SK-N-SH (cell line): Measurements from ENCODE around the gene EPHB2. TPM values are rescaled to one million over a fixed set of nuclear protein-coding genes. Genes with fewer than 3 reads are reported as not detected.

Source experiments
- CTCF ChIA-PET: fragments of 300-600, 350-600 bp; formaldehyde crosslinking; extraction: SDS; loops from one replicate; lab custom pipeline; 2021; lab: Yijun Ruan, JAX
- POLR2A ChIA-PET: fragments of 350-600 bp; sonication (Branson Sonifier 250); formaldehyde crosslinking; extraction: SDS; loops from one replicate; lab custom pipeline; 2020; ENCODE audit warnings: antibody characterized with exemption, inconsistent platforms; lab: Yijun Ruan, JAX
- DNase-seq: peaks from one replicate; pipeline ENCODE4 v3.0.0; 2012
- H2AFZ ChIP-seq: fragments of 200-600 bp; sonication (generic); 2 replicates; pipeline ENCODE4 v1.8.1; 2016; ENCODE audit warnings: antibody characterized with exemption, mild to moderate bottlenecking, low read depth
- H3F3A ChIP-seq: fragments of 200-600 bp; sonication (generic); replicated peaks from 2 replicates; pipeline ENCODE3; 2016; ENCODE audit warnings: antibody characterized with exemption, mild to moderate bottlenecking; ENCODE audit not compliant: insufficient read depth
- H3K27ac ChIP-seq, 2 experiments: fragments of 200-500 bp in 1 of 2; fragments of 200-600 bp in 1 of 2; sonication (Bioruptor generic) in 1 of 2; sonication (generic), shearing (Covaris generic) in 1 of 2; 2 replicates each; pipeline versions ENCODE4 v1.5.1 to v1.6.1; 2014 to 2016; ENCODE audit warnings: low read depth in 2 of 2, inconsistent platforms in 1 of 2, low read length in 1 of 2, mild to moderate bottlenecking in 1 of 2, mixed read lengths in 1 of 2
- H3K27me3 ChIP-seq: fragments of 200-600 bp; sonication (generic), shearing (Covaris generic); 2 replicates; pipeline ENCODE4 v1.6.1; 2016; ENCODE audit warnings: mixed run types; ENCODE audit not compliant: insufficient read depth
- H3K36me3 ChIP-seq, 2 experiments: fragments of 200-500 bp in 1 of 2; fragments of 200-600 bp in 1 of 2; sonication (Bioruptor generic) in 1 of 2; sonication (generic) in 1 of 2; replicated peaks in 1 of 2; 2 replicates each; pipeline versions ENCODE3 to v1.5.1; 2014 to 2016; ENCODE audit warnings: low read length in 1 of 2, mild to moderate bottlenecking in 1 of 2; ENCODE audit not compliant: insufficient read depth in 2 of 2, control insufficient read depth in 1 of 2
- H3K4me1 ChIP-seq, 2 experiments: fragments of 200-500 bp in 1 of 2; fragments of 200-600 bp in 1 of 2; sonication (Bioruptor generic) in 1 of 2; sonication (generic), shearing (Covaris generic) in 1 of 2; 2 replicates each; pipeline versions ENCODE4 v1.5.1 to v1.6.1; 2014 to 2016; ENCODE audit warnings: low read depth in 1 of 2, low read length in 1 of 2, mixed run types in 1 of 2; ENCODE audit not compliant: insufficient read depth in 2 of 2, control insufficient read depth in 1 of 2
- H3K4me2 ChIP-seq: fragments of 200-600 bp; sonication (generic), shearing (Covaris generic); 2 replicates; pipeline ENCODE4 v1.6.1; 2017; ENCODE audit warnings: mixed run types
- H3K4me3 ChIP-seq, 2 experiments: fragments of 200-500 bp in 1 of 2; fragments of 200-600 bp in 1 of 2; sonication (Bioruptor generic) in 1 of 2; sonication (generic), shearing (Covaris generic) in 1 of 2; 2 replicates each; pipeline versions ENCODE4 v1.5.1 to v1.8.1; 2014 to 2016; ENCODE audit warnings: low read depth in 2 of 2, inconsistent platforms in 1 of 2, low read length in 1 of 2, mild to moderate bottlenecking in 1 of 2, mixed read lengths in 1 of 2, moderate library complexity in 1 of 2
- H3K79me2 ChIP-seq: fragments of 200-600 bp; sonication (generic); 2 replicates; pipeline ENCODE4 v1.8.1; 2017; ENCODE audit warnings: mild to moderate bottlenecking; ENCODE audit not compliant: insufficient read depth
- H3K9ac ChIP-seq: fragments of 200-600 bp; sonication (generic); 2 replicates; pipeline ENCODE4 v1.6.1; 2017; ENCODE audit warnings: mixed run types
- H3K9me2 ChIP-seq: fragments of 200-600 bp; sonication (generic); 2 replicates; pipeline ENCODE4 v1.6.1; 2017; ENCODE audit warnings: mixed run types
- H3K9me3 ChIP-seq: fragments of 200-600 bp; sonication (generic); 2 replicates; pipeline ENCODE4 v1.6.1; 2017; ENCODE audit warnings: mixed run types, mild to moderate bottlenecking, moderate library complexity
- H4K20me1 ChIP-seq: fragments of 200-600 bp; sonication (generic); 2 replicates; pipeline ENCODE4 v1.6.1; 2017; ENCODE audit warnings: mild to moderate bottlenecking, mixed run types; ENCODE audit not compliant: insufficient read depth
- CHD2 ChIP-seq: fragments of 150-350 bp; IDR thresholded peaks from 2 replicates; pipeline ENCODE4 v1.6.1; 2018; ENCODE audit warnings: low read length; ENCODE audit not compliant: partially characterized antibody
- EP300 ChIP-seq, 2 experiments: IDR thresholded peaks; 2 replicates each; pipeline versions ENCODE4 v1.4.0 to v1.6.1; 2012; ENCODE audit warnings: borderline replicate concordance in 1 of 2, low read depth in 1 of 2, low read length in 1 of 2
- GABPA ChIP-seq: IDR thresholded peaks from 2 replicates; pipeline ENCODE4 v1.4.0; 2012; ENCODE audit warnings: low read depth, mild to moderate bottlenecking
- GATA2 ChIP-seq: sonication (generic); formaldehyde crosslinking; IDR thresholded peaks from 2 replicates; pipeline ENCODE4 v1.5.0; 2020; ENCODE audit warnings: mild to moderate bottlenecking, missing genetic modification reagents
- IRF3 ChIP-seq: fragments of 150-350 bp; IDR thresholded peaks from 2 replicates; pipeline ENCODE4 v1.6.1; 2016; ENCODE audit warnings: mild to moderate bottlenecking, low read depth, low read length
- JUND ChIP-seq: IDR thresholded peaks from 2 replicates; pipeline ENCODE4 v1.4.0; 2012
- MXI1 ChIP-seq: IDR thresholded peaks from 2 replicates; pipeline ENCODE4 v1.6.1; 2012; ENCODE audit warnings: mild to moderate bottlenecking, low read depth, low read length, improper control_type of control experiment
- NFIC ChIP-seq: IDR thresholded peaks from 2 replicates; pipeline ENCODE4 v1.4.0; 2012; ENCODE audit warnings: borderline replicate concordance
- POLR2AphosphoS5 ChIP-seq: IDR thresholded peaks from 2 replicates; pipeline ENCODE4 v1.6.1; 2012; ENCODE audit warnings: low read depth, low read length
- RAD21 ChIP-seq: IDR thresholded peaks from 2 replicates; pipeline ENCODE4 v1.6.1; 2012; ENCODE audit warnings: mild to moderate bottlenecking, low read length
- RCOR1 ChIP-seq: fragments of 150-350 bp; IDR thresholded peaks from 2 replicates; pipeline ENCODE4 v1.6.1; 2017; ENCODE audit warnings: antibody characterized with exemption, low read length
- RFX5 ChIP-seq: IDR thresholded peaks from 2 replicates; pipeline ENCODE4 v1.6.1; 2012; ENCODE audit warnings: mild to moderate bottlenecking, improper control_type of control experiment, low read length
- RXRA ChIP-seq: IDR thresholded peaks from 2 replicates; pipeline ENCODE4 v1.4.0; 2012; ENCODE audit warnings: low read depth, mild to moderate bottlenecking, borderline replicate concordance
- SIN3A ChIP-seq: IDR thresholded peaks from 2 replicates; pipeline ENCODE4 v1.6.1; 2012; ENCODE audit warnings: low read depth, mild to moderate bottlenecking, low read length, moderate library complexity, borderline replicate concordance
- TCF12 ChIP-seq: IDR thresholded peaks from 2 replicates; pipeline ENCODE4 v1.4.0; 2012
- WGBS: methylation state at CpG from one replicate; pipeline ENCODE4 v1.1.6; 2017; ENCODE audit warnings: low lambda C conversion rate; 5-methylcytosine and 5-hydroxymethylcytosine counted together
- polyA plus RNA-seq, 3 experiments: library from polyadenylated mRNA; depleted of rRNA; stranded (reverse); fragments of >200 nt; gene quantifications; 2 replicates each; pipeline ENCODE4 v1.2.3, GENCODE V29; 2012
- TF ChIP-seq, protein P1 (sequence below): IDR thresholded peaks from 2 replicates; pipeline ENCODE4 v1.4.0; 2012; ENCODE audit warnings: low read depth
- TF ChIP-seq, protein P2 (sequence below): IDR thresholded peaks from 2 replicates; pipeline ENCODE4 v1.4.0; 2012; ENCODE audit warnings: low read depth, borderline replicate concordance
- TF ChIP-seq, protein P3 (sequence below): IDR thresholded peaks from 2 replicates; pipeline ENCODE4; 2012

Gene EPHB2
- polyA plus RNA-seq, 1 of the 3 experiments (the other 2 are of a cell fraction): 25.2 TPM

DNA sequence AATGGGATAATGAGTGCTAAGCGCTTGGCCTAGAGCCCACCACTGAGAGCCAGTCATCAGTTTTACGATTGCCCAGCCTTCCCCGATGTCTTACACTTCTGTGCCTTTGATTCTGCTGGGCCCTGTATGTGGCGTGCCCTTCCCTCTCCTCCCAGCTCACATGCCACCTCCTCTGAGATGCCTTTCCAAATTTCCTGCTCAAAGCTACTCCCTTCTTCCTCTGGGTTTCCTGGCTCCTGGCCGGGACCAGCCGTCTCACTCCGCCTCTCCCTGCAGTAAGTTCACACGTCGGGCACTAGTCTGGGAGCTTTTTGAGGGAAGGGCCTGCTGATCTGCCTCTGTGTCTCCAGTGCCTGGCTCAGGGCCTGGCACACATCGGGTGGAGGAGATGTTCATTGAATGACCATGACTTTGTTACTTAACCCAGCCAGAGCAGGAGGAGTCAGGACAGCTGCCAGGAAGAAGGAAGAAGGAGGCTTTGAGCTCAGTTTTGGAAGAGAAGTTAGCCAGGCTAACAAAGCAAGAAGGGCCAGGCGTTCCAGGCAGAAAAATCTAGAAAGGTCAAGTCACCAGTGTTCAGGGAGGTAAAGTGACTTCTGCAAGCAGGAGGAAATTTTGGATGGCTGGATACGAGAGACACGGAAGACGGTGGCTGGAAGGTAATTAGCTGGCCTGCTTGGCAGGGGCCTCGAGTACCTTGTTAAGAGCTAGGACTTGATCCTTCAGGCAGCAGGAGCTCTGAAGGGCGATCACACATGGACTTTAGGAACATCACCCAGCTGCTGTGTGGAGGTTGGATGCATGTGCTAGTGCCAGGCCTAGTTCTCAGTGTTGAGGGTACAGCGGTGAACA lies 63.6 kb downstream of the EPHB2 start:
- Histone ChIP-seq H2AFZ (no peak overlapping the region), H3K9me2 (no peaks in the 10 kb centered on the region), H3K79me2 (peaks cover 20% of the 10 kb centered on the region; the same call in 1 of the 2 replicates), H4K20me1 (peaks cover 3% of the 10 kb centered on the region; the same call in 1 of the 2 replicates), H3K9me3 (no peaks in the 10 kb centered on the region), H3K4me1 (peaks cover 0 to 19% of the 10 kb centered on the region in 2 experiments; a peak in 1 of 4 replicates), H3F3A (no peaks in the 10 kb centered on the region), H3K27me3 (no peaks in the 10 kb centered on the region), H3K36me3 (no peaks in the 10 kb centered on the region), H3K4me3 (no peak overlapping the region), H3K9ac (no peak overlapping the region), H3K27ac (no peak overlapping the region), H3K4me2 (no peak overlapping the region)
- no peak for DNase-seq
- POLR2A ChIA-PET: no interaction called here
- TF ChIP-seq RAD21: no peak
- no peak for TF ChIP-seq NFIC
- TF ChIP-seq, protein P1, sequence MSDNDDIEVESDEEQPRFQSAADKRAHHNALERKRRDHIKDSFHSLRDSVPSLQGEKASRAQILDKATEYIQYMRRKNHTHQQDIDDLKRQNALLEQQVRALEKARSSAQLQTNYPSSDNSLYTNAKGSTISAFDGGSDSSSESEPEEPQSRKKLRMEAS: no peak
- TF ChIP-seq, protein P2, sequence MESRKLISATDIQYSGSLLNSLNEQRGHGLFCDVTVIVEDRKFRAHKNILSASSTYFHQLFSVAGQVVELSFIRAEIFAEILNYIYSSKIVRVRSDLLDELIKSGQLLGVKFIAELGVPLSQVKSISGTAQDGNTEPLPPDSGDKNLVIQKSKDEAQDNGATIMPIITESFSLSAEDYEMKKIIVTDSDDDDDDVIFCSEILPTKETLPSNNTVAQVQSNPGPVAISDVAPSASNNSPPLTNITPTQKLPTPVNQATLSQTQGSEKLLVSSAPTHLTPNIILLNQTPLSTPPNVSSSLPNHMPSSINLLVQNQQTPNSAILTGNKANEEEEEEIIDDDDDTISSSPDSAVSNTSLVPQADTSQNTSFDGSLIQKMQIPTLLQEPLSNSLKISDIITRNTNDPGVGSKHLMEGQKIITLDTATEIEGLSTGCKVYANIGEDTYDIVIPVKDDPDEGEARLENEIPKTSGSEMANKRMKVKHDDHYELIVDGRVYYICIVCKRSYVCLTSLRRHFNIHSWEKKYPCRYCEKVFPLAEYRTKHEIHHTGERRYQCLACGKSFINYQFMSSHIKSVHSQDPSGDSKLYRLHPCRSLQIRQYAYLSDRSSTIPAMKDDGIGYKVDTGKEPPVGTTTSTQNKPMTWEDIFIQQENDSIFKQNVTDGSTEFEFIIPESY: no peak
- TF ChIP-seq RCOR1: no peak
- TF ChIP-seq MXI1: no peak
- TF ChIP-seq GATA2: no peak
- TF ChIP-seq SIN3A: no peak
- no peak for TF ChIP-seq RFX5
- TF ChIP-seq EP300 (IDR thresholded peaks at IDR 0.05; ENCODE audit: borderline replicate concordance in 1 of 2, low read depth in 1 of 2, low read length in 1 of 2): no peak
- TF ChIP-seq CHD2: no peak
- no peak for TF ChIP-seq JUND
- TF ChIP-seq GABPA: no peak
- no peak for TF ChIP-seq POLR2AphosphoS5
- no peak for TF ChIP-seq IRF3
- no peak for TF ChIP-seq TCF12
- TF ChIP-seq, protein P3, sequence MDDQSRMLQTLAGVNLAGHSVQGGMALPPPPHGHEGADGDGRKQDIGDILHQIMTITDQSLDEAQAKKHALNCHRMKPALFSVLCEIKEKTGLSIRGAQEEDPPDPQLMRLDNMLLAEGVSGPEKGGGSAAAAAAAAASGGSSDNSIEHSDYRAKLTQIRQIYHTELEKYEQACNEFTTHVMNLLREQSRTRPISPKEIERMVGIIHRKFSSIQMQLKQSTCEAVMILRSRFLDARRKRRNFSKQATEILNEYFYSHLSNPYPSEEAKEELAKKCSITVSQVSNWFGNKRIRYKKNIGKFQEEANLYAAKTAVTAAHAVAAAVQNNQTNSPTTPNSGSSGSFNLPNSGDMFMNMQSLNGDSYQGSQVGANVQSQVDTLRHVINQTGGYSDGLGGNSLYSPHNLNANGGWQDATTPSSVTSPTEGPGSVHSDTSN: no peak
- no peak for TF ChIP-seq RXRA
- CTCF ChIA-PET: interaction anchor here (0.9 to 2.0 kb wide), 2 partner anchors 28 to 70 kb away, joined by 3 to 5 read pairs; no protein-coding TSS in a partner anchor
- WGBS: 95% methylated on average over 17 of the region's 17 CpGs
